ENCODE measurements around the gene ZNF273. TPM values are rescaled to one million over a fixed set of nuclear protein-coding genes. Genes with fewer than 3 reads are reported as not detected.
"Not testable (repeated sequence)": the region's sequence is repeated elsewhere in the genome, so short reads cannot be mapped to it uniquely, and the experiment has no call there.

The ZNF273 gene
- total RNA-seq, 1 donor from 2014 or later: 11.6 TPM

DNA sequence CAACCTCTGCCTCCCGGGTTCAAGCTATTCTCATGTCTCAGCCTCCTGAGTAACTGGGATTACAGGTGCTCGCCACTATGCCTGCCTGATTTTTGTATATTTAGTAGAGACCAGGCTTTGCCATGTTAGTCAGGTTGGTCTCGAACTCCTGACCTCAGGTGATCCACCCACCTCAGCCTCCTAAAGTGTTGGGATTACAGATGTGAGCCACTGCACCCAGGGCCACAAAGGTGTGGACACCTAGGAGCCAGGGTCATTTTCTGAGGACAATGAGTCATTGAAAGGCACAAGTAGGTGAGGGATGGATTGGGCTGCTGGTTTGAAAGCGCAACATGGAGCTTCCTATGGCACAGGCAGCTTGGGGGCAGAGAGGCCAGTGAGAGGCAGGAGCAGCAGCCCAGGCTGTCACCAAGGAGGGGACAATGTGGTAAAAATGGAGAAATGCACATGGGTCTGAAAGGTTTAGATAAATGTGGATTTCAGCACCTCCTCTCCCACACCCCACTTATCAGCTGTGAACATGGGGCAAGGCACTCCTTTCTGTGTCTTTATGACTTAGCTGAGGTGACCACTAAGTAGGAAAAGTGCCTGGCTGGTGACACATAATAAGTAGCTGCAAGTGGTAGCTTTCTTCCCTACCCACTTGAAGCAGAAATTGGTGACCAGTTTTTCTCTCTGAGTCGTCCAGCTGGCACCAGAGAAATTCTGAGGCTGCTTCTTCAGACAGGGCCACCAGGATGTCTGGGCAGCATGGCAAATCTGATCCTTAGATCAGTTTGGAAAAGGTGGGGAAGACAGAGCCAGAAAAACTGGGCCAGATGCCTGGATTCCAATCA is 41.8 kb downstream of the ZNF273 start:
- DNase-seq (ENCODE audit: low spot score): not testable (repeated sequence)

DNA sequence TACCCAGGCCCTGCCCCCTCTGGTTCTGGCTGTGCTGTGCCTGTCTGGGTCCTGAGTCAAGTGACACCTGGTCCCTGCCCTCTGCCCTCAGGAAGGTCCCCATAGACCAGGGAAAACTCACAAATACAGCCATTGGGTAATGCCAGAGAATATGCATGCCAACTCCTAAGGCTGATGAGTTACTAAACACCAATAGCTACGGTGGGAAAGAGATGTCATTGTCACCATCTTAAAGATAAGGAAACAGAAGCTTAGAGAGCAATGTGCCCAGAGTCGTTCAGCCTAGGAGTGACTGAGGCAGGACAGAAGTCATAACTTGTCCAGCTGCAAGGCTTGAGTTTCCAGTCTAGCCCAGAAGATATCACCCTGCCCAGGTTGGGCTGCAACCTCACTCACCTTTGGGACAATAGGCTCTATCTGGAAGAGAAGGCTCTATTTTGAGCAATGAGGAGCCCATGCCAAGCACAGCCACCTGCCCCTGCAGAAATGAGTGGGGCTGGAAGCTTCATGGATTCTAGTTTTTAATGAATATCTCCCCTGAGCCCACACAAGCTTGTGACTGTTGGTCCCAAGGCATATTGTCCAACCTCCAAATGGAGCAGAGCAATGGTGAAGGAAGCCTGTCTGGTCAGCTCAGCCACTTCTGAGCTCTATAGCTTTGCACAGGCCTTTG is 42.6 kb downstream of the ZNF273 start:
- no peak for DNase-seq (ENCODE audit: low spot score)

GRCh38 chr7:64946772-64947171 is 43.7 kb downstream of the ZNF273 start:
- DNase-seq (ENCODE audit: low spot score): no peak

DNA sequence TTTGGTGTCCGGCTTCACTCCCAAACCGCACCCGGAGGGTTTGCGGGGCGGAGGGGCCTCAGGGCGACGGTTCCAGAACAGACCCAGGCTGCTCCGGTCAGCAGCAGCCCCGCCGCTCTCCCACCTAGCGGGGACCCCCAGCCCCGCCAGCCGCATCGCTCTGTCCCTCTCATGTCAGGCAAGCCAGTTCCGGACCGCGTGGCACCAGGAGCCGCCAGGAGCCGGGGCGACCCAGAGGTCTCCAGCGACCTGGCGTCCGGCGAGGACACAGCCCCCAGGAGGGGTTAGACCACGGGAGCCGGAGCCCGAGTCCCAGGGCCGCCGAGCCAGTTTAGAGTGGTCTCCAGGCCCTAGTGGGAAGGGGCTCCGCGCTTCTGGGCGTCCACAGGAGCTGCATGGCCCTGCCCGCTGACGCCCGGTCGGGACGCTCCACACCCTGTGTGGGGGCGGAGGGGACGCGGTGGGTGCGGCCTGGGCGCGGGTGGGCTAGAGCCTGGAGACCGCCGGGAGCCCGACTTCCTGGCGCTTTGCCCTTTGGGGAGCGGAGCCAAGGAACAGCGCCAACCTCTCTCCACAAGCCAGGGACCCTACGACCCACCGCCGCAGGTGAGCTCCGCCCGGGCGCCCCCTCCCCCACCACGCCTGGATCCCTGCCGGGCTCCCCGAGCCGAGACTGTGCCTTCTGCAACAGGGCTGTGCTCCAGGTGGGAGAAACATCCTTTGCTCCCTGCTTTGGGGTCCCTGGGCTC is 44.4 kb downstream of the ZNF273 start:
- DNase-seq (ENCODE audit: low spot score): no peak

DNA sequence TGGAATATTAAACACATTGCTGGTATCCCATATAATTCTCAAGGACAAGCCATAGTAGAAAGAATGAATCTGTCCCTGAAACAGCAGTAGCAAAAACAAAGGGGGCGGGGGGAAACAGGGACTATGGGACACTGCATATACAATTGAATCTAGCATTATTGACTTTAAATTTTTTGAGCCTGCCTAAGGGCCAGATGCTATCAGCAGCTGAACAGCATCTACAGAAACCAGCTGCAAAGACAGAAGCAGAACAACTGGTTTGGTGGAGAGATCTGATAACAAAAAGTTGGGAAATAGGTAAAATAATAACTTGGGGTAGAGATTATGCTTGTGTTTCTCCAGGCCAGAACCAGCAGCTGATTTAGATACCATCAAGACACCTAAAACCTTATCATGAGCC is 45.7 kb downstream of the ZNF273 start:
- DNase-seq (ENCODE audit: low spot score): not testable (repeated sequence)

DNA sequence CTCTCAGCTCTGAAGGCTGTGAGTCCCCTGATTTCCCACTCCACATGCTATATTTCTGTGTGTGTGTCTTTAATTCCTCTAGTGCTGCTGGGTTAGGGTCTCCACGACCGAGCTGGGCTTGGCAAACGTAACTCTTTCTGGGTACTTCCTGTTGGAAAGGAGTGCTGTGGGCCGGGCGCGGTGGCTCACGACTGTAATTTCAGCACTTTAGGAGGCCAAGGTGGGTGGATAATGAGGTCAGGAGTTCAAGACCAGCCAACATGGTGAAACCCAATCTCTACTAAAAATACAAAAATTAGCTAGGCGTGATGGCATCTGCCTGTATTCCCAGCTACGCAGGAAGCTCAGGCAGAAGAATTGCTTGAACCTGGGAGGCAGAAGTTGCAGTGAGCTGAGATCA is 47.6 kb downstream of the ZNF273 start:
- not testable (repeated sequence) for DNase-seq (ENCODE audit: low spot score)

- no peak for DNase-seq (ENCODE audit: low spot score)
Observed at GRCh38 chr7:64951250-64951848, 48.3 kb downstream of the ZNF273 start.

GRCh38 chr7:64959072-64959747 is 56.1 kb downstream of the ZNF273 start:
- no peak for DNase-seq (ENCODE audit: low spot score)

DNA sequence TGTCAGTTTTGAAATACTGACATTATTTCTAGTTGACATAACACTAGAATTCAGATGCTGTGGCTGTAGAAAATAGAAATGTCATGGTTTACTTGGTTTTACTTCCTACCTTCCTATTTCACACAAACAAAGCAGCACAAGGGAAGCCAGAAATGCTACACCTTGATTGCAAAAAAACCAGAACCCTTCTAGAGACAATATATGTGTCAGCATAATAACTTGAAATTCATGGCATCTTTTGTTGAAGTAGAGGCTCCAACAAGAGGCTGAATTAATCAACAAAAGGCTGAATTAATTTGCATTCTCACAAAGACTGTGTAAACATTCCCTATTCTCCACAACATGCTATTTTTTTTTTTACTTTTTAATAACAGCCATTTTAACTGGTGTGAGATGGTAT is 62.5 kb downstream of the ZNF273 start:
- DNase-seq (ENCODE audit: low spot score): no peak

DNA sequence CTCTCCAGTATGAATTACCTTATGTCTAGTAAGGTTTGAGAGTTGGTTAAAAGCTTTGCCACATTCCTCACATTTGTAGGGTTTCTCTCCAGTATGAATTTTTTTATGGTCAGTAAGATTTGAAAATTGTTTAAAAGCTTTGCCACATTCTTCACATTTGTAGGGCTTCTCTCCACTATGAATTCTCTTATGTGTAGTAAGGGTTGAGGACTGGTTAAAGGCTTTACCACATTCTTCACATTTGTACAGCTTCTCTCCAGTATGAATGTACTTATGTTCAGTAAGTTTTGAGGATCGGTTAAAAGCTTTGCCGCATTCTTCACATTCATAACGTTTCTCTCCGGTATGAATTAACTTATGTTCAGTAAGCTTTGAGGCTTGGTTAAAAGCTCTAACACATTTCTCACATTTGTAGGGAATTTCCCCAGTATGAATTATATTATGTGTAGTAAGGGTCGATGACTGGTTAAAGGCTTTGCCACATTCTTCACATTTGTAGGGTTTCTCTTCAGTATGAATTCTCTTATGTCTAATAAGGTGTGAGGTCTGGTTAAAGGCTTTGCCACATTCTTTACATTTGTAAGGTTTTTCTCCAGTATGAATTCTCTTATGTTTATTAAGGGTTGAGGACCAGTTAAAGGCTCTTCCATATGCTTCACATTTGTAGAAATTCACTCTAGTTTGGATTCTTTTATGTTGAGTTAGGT is 75.6 kb downstream of the ZNF273 start:
- no peak for DNase-seq (ENCODE audit: low spot score)

Other genes starting within 250 kb of the ZNF273 start
- gene ZNF107, start 237.1 kb upstream of the ZNF273 start, total RNA-seq: 13.8 TPM
- gene ZNF138, start 108.8 kb upstream of the ZNF273 start, total RNA-seq: 19.9 TPM
- 30.2 TPM for gene ZNF117, start 87.8 kb downstream of the ZNF273 start, total RNA-seq
- gene ERV3-1, start 103.4 kb downstream of the ZNF273 start, total RNA-seq: 37.1 TPM